Mucosa of stomach (tissue), 1 donor: Measurements from ENCODE around the gene TMEM14A.
"Not testable (repeated sequence)": the region's sequence is repeated elsewhere in the genome, so short reads cannot be mapped to it uniquely, and the experiment has no call there.

ENCODE experiments used
- H3K27me3 ChIP-seq: one replicate; pipeline ENCODE4 v1.7.0; 2013; ENCODE audit warnings: mild to moderate bottlenecking, low read length; ENCODE audit not compliant: control insufficient read depth, insufficient read depth
- H3K36me3 ChIP-seq: one replicate; pipeline ENCODE4 v1.7.0; 2013; ENCODE audit warnings: low read length; ENCODE audit not compliant: control insufficient read depth, insufficient read depth
- H3K4me1 ChIP-seq: one replicate; pipeline ENCODE4 v1.7.0; 2013; ENCODE audit warnings: mild to moderate bottlenecking, low read length; ENCODE audit not compliant: control insufficient read depth, insufficient read depth
- H3K4me3 ChIP-seq: one replicate; pipeline ENCODE4 v1.7.0; 2013; ENCODE audit warnings: low read length
- H3K9ac ChIP-seq: one replicate; pipeline ENCODE4 v1.7.0; 2013; ENCODE audit warnings: mild to moderate bottlenecking, low read length, moderate library complexity
- H3K9me3 ChIP-seq: one replicate; pipeline ENCODE4 v1.7.0; 2013; ENCODE audit warnings: mild to moderate bottlenecking, low read length, moderate library complexity; ENCODE audit not compliant: control insufficient read depth
- donor health status: Pancreatic carcinoma.

The TMEM14A gene

DNA sequence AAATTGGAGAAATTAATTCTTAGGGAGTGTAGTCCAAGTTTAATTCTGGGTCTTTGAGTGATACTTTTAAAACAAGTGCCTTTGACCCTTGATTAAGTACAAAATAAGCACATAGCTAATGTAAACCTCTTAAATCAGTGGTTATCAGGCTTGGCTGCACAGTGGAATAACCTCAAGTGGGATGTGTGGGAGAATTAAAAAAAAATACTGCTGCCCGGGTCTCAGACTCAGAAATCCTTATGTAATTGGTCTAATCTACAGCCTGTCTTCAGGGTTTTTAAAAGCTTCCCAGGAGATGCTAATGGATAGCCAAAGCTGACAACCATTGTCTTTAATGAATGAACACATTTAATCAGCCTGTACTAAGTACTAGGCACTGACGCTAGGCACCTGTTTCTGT is 28.5 kb upstream of the TMEM14A start:
- Histone ChIP-seq H3K4me1 (peaks cover 6% of the 10 kb centered on the region), H3K27me3 (no peaks in the 10 kb centered on the region), H3K36me3 (no peaks in the 10 kb centered on the region), H3K9ac (no peak overlapping the region), H3K9me3 (no peaks in the 10 kb centered on the region), H3K4me3 (no peak overlapping the region)

DNA sequence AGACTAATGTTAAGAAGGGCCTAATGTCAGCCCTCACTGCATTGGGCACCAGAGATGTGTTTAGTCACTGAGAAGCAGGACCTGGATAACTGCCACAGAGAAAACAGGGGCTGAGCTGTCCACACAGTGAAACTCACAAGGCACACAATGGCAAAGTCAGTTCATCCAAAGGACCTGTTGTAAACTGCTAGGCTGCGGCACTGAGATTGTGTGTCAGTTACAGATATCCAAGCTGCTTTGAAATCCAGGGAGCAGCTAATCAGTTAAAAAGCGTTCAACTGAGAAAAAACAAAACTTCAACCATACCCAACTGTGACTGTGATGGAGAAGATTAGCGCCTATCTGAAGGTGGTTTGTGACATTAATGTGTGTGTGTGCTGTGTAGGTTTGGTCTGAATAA is 27.8 kb upstream of the TMEM14A start:
- Histone ChIP-seq H3K36me3 (no peaks in the 10 kb centered on the region), H3K9ac (no peak overlapping the region), H3K27me3 (no peaks in the 10 kb centered on the region), H3K9me3 (no peaks in the 10 kb centered on the region), H3K4me1 (peaks cover 6% of the 10 kb centered on the region), H3K4me3 (no peak overlapping the region)

DNA sequence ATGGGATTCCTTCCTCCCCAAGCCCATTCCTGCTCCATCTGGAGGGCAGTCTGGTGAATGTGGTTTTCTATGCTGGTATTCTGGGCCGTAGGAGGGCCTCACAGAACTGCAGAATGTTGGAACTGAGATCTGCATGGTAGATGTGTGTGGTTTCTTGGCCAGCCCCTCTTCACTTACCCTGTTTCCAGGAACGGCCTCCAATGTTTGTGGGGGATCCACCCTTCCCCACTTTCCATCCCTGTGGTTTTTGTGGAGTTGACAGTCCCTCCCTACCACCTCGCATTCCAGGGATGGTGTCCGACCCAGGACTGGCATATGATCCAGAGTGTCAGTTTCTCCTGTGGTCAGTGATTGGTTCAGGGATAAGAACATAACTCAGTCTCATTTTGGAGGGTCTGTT is 26.7 kb upstream of the TMEM14A start:
- no peaks in the 10 kb centered on the region for H3K27me3 ChIP-seq
- no peaks in the 10 kb centered on the region for H3K36me3 ChIP-seq
- H3K4me1 ChIP-seq, result peaks cover 6% of the 10 kb centered on the region
- H3K4me3 ChIP-seq, result no peak overlapping the region
- H3K9me3 ChIP-seq, result no peaks in the 10 kb centered on the region
- no peak overlapping the region for H3K9ac ChIP-seq

DNA sequence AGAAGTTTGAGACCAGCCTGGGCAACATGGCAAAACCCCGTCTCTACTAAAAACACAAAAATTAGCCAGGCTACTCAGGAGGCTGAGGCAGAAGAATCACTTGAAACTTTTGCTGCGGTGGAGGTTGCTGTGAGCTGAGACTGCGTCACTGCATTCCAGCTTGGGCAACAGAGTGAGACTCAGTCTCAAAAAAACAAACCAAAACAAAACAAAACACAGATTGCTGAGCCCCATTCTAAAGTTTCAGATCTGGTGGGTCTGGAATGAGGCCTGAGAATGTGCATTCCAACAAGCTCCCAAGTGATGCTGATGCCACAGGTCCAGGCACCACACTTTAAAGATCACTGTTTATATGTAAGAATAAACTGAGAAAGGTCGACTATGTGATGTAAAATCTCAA is 24.9 kb upstream of the TMEM14A start:
- Histone ChIP-seq H3K36me3 (no peaks in the 10 kb centered on the region), H3K4me1 (no peaks in the 10 kb centered on the region), H3K9me3 (no peaks in the 10 kb centered on the region), H3K4me3 (no peak overlapping the region), H3K27me3 (no peaks in the 10 kb centered on the region), H3K9ac (no peak overlapping the region)

DNA sequence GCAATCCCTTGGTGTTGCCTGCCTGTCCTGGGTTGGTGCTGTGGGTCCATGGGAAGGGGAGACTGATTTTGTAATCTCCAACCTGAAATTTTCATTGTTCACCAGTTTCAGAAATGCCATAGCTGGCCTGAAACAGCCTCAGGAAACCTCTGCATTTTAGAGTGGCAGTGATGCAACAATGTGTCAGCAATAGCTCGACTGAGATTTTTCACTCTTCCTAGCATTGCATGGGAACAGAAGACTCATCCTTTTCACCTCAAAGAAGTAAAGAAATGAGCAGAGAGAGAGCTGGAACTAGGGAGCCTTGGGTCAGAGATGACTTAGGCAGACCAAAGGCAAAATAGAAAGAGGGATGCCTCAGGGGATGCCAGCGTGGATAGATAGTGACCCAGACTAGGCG is 23.7 kb upstream of the TMEM14A start:
- Histone ChIP-seq H3K4me3 (no peak overlapping the region), H3K9ac (no peak overlapping the region), H3K36me3 (no peaks in the 10 kb centered on the region)

DNA sequence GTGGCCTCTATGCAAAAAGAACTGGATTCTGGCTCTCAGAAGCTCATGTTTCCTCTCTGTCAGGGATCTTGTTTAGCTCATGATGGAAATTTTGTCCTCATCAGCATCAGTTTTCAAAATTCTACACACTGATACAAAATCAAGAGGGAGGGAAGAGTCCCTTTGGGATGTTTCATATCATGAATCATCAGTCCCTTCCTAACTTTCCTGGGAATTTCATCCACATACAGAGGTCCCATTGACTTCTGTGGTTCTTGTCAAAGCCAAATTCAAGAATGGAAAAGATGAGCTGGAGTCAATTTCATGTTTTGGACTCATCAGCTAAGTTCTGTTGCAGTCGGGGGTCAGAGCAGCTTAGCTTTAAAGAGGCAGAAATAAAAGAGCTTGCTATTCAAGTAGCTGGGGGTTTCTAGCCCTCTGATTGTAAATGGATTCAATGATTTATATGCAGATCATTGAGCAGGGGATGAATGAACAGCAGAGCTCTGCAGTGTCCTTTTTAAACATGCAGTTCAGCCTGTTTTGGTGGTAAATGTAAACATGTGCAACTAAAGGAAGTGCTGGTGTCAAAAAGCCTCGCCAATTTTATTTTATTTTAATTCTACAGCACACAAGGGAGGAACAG is 21.3 kb upstream of the TMEM14A start:
- no peaks in the 10 kb centered on the region for H3K4me1 ChIP-seq
- no peak overlapping the region for H3K9ac ChIP-seq
- no peak overlapping the region for H3K4me3 ChIP-seq
- no peaks in the 10 kb centered on the region for H3K27me3 ChIP-seq
- H3K36me3 ChIP-seq, result no peaks in the 10 kb centered on the region
- H3K9me3 ChIP-seq, result no peaks in the 10 kb centered on the region

More for the DNA sequence above, 23.7 kb upstream of the TMEM14A start:
- Histone ChIP-seq H3K27me3 (no peaks in the 10 kb centered on the region), H3K4me1 (no peaks in the 10 kb centered on the region), H3K9me3 (no peaks in the 10 kb centered on the region)

DNA sequence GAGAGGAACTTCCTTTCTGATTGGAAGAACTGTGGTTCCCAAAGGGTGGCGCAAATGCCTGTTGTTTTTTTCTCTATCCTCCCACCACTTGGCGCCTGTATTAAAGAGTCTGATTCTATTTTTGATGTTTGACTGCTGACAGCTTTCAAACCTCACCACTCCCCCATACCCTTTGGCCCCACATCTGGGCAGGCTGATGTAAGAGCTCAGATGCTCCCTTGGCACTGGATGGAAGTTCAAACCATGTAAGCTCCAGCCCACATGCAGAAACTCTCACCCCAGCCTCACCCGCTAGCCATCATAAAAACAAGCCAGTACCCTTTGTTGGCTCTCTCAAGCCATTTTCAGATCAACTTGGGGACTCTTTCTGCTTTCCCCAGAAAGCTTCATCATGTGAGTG is 20.0 kb upstream of the TMEM14A start:
- no peak overlapping the region for H3K4me3 ChIP-seq
- no peak overlapping the region for H3K9ac ChIP-seq
- no peaks in the 10 kb centered on the region for H3K36me3 ChIP-seq
- no peaks in the 10 kb centered on the region for H3K9me3 ChIP-seq
- H3K27me3 ChIP-seq, result no peaks in the 10 kb centered on the region
- H3K4me1 ChIP-seq, result no peaks in the 10 kb centered on the region

- Histone ChIP-seq H3K36me3 (no peaks in the 10 kb centered on the region), H3K4me3 (no peak overlapping the region), H3K9ac (no peak overlapping the region), H3K27me3 (no peaks in the 10 kb centered on the region), H3K9me3 (no peaks in the 10 kb centered on the region), H3K4me1 (no peaks in the 10 kb centered on the region)
These were observed 17.8 kb upstream of the TMEM14A start for GRCh38 chr6:52653151-52653550.

DNA sequence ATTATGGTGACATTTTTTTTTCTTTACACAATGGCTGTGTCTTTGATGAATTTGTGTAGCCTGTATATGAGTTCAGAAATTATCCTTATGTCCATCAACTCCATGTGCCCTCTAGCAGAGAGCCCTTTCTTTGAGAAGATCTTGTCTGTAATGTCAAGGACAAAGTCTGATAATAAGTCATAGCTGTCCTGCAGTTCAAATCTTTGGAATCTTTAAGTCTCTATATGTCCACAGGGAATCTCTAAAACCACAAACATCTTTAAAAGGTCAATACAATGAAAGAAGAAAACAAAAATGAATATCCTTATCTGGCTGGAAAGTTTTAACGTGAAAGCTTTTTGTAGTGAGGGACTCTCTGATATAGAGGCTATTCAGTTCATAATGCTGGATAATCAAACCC is 16.9 kb upstream of the TMEM14A start:
- H3K4me1 ChIP-seq, result no peaks in the 10 kb centered on the region
- no peak overlapping the region for H3K4me3 ChIP-seq
- no peaks in the 10 kb centered on the region for H3K36me3 ChIP-seq
- H3K9ac ChIP-seq, result no peak overlapping the region
- H3K9me3 ChIP-seq, result no peaks in the 10 kb centered on the region
- no peaks in the 10 kb centered on the region for H3K27me3 ChIP-seq

DNA sequence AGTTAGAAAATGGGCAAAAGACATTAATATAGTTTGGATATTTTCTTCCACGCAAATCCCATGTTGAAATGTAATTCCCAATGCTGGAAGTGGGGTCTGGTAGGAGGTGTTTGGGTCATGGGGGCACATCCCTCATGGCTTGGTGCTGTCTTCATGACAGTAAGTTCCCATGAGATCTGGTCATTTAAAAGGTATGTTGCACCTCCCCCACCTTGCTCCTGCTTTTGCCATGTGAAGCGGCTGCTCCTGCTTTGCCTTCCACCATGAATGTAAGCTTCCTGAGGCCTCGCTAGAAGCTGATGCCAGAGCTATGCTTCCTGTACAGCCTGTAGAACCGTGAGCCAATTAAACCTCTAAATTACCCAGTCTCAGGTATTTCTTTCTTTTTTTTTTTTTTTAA is 16.3 kb upstream of the TMEM14A start:
- no peaks in the 10 kb centered on the region for H3K36me3 ChIP-seq
- H3K9me3 ChIP-seq, result no peaks in the 10 kb centered on the region
- H3K4me1 ChIP-seq, result no peaks in the 10 kb centered on the region
- no peak overlapping the region for H3K9ac ChIP-seq
- H3K4me3 ChIP-seq, result no peak overlapping the region
- H3K27me3 ChIP-seq, result no peaks in the 10 kb centered on the region

DNA sequence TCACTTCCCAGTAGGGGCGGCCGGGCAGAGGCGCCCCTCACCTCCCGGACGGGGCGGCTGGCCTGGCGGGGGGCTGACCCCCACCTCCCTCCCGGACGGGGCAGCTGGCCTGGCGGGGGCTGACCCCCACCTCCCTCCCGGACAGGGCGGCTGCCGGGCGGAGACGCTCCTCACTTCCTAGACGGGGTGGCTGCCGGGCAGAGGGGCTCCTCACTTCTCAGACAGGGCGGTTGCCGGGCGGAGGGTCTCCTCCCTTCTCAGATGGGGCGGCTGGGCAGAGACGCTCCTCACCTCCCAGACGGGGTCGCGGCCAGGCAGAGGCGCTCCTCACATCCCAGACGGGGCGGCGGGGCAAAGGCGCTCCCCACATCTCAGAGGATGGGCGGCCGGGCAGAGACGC is 15.0 kb upstream of the TMEM14A start:
- not testable (repeated sequence) for H3K4me1 ChIP-seq, H3K36me3 ChIP-seq, H3K9me3 ChIP-seq, H3K9ac ChIP-seq, H3K27me3 ChIP-seq, H3K4me3 ChIP-seq

GRCh38 chr6:52657870-52658269 is 13.0 kb upstream of the TMEM14A start:
- Histone ChIP-seq H3K9me3 (no peaks in the 10 kb centered on the region), H3K36me3 (no peaks in the 10 kb centered on the region), H3K9ac (no peak overlapping the region), H3K4me3 (no peak overlapping the region), H3K27me3 (no peaks in the 10 kb centered on the region), H3K4me1 (no peaks in the 10 kb centered on the region)

DNA sequence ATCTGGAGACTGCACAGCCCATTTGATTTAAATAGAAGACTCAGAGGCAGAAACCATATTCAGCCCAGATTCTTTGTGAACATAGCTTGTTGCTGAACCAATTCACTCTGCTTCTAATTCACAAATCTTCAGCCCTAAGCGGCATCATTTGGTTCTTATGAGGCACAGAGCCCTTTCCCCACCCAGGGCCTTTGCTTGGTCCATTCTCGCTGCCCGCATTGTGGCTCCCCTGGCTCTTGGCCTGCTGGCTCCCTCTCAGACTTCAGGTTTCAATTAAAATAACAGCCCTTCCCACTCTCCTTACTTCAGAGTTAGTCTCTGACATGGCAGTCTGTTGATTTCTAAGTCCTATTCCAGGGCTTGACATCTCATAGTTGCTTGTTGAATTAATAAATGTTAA is 9.4 kb upstream of the TMEM14A start:
- no peak overlapping the region for H3K4me3 ChIP-seq
- no peaks in the 10 kb centered on the region for H3K36me3 ChIP-seq
- H3K9me3 ChIP-seq, result no peaks in the 10 kb centered on the region
- H3K9ac ChIP-seq, result no peak overlapping the region
- no peaks in the 10 kb centered on the region for H3K27me3 ChIP-seq
- peaks cover 8% of the 10 kb centered on the region for H3K4me1 ChIP-seq
